Chondrocyte (in vitro differentiated cells): ENCODE results near the gene GPRASP3. TPM values are rescaled to one million over a fixed set of nuclear protein-coding genes. Genes with fewer than 3 reads are reported as not detected.

Source experiments
- DNase-seq: peaks from one replicate; pipeline ENCODE4 v3.0.0; 2021; ENCODE audit warnings: mixed read lengths, low spot score
- H3K27ac Mint-ChIP-seq: one replicate; pipeline ENCODE4 v1.8.0; 2021; ENCODE audit warnings: mild to moderate bottlenecking, moderate library complexity, mixed read lengths; ENCODE audit not compliant: unreplicated experiment
- H3K27me3 Mint-ChIP-seq: 2 replicates; pipeline ENCODE4 v1.8.0; 2021; ENCODE audit warnings: low read depth, mixed read lengths
- H3K36me3 Mint-ChIP-seq: 2 replicates; pipeline ENCODE4 v1.8.0; 2021; ENCODE audit warnings: low read depth, mixed read lengths
- H3K4me1 Mint-ChIP-seq: 2 replicates; pipeline ENCODE4 v1.8.0; 2021; ENCODE audit warnings: low read depth, mild to moderate bottlenecking, mixed read lengths
- H3K4me3 Mint-ChIP-seq: one replicate; pipeline ENCODE4 v1.8.0; 2021; ENCODE audit warnings: mild to moderate bottlenecking, moderate library complexity, mixed read lengths; ENCODE audit not compliant: unreplicated experiment
- H3K9me3 Mint-ChIP-seq: 2 replicates; pipeline ENCODE4 v1.8.0; 2021; ENCODE audit warnings: low read depth, mixed read lengths
- total RNA-seq: library from RNA; stranded (reverse); gene quantifications from 3 replicates; pipeline ENCODE4 v1.2.1, GENCODE V29; 2021
- TF ChIP-seq, protein P1 (sequence below): fragments of 200-600 bp; sonication (generic); IDR thresholded peaks from 2 replicates; pipeline ENCODE4 v1.5.0; 2021; ENCODE audit warnings: antibody characterized with exemption, mild to moderate bottlenecking, moderate library complexity

The GPRASP3 gene
- total RNA-seq, 1 donor from 2014 or later: 2.5 TPM

DNA sequence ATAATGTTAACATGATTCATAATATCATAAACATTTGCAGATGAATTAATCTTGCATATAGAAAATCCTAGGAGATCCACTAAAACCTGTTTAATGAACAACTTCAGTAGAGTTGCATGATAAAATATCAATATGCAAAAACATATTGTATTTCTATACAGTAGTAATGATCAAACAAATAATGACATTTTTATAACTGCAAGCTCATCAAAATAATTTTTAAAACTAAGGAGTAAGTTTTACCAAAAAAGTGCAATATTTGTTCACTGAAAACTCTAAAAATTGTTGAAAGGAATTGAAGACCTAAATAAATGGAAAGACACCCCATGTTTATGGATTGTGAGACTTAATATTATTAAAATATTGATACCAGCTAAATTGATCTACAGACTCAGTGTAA, 24.2 kb upstream of the GPRASP3 start:
- H3K4me1 Mint-ChIP-seq: peaks cover 8% of the 10 kb centered on the region
- no peak for DNase-seq
- TF ChIP-seq, protein P1, sequence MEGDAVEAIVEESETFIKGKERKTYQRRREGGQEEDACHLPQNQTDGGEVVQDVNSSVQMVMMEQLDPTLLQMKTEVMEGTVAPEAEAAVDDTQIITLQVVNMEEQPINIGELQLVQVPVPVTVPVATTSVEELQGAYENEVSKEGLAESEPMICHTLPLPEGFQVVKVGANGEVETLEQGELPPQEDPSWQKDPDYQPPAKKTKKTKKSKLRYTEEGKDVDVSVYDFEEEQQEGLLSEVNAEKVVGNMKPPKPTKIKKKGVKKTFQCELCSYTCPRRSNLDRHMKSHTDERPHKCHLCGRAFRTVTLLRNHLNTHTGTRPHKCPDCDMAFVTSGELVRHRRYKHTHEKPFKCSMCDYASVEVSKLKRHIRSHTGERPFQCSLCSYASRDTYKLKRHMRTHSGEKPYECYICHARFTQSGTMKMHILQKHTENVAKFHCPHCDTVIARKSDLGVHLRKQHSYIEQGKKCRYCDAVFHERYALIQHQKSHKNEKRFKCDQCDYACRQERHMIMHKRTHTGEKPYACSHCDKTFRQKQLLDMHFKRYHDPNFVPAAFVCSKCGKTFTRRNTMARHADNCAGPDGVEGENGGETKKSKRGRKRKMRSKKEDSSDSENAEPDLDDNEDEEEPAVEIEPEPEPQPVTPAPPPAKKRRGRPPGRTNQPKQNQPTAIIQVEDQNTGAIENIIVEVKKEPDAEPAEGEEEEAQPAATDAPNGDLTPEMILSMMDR: no peak
- no peak overlapping the region for H3K4me3 Mint-ChIP-seq
- peaks cover 2% of the 10 kb centered on the region for H3K36me3 Mint-ChIP-seq
- no peak overlapping the region for H3K27ac Mint-ChIP-seq
- no peaks in the 10 kb centered on the region for H3K27me3 Mint-ChIP-seq
- peaks cover 17% of the 10 kb centered on the region for H3K9me3 Mint-ChIP-seq

DNA sequence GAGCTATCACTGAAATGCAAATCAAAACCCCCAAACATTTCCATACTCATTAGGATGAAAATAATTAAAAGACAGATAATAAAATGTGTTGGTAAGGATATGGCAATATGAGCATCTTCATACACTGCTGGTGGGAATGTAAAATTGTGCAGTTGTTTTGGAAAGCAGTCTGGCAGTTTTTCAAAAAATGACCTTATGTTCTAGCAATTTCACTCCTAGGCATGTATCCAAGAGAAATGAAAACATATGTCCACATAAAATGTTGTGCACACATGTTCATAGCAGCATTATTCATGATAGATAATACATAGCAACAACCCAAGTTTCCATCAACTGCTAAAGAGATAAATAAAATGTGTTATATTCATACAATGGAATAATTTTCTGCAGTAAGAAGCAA, 23.0 kb upstream of the GPRASP3 start:
- no peak overlapping the region for H3K27ac Mint-ChIP-seq
- DNase-seq: no peak
- peaks cover 2% of the 10 kb centered on the region for H3K36me3 Mint-ChIP-seq
- no peaks in the 10 kb centered on the region for H3K27me3 Mint-ChIP-seq
- peaks cover 8% of the 10 kb centered on the region for H3K4me1 Mint-ChIP-seq
- TF ChIP-seq, protein P1: peak; percentile 32
- H3K4me3 Mint-ChIP-seq: no peak overlapping the region
- H3K9me3 Mint-ChIP-seq: peaks cover 20% of the 10 kb centered on the region

- Mint-ChIP-seq H3K4me3 (no peak overlapping the region), H3K4me1 (peaks cover 4% of the 10 kb centered on the region), H3K9me3 (peaks cover 10% of the 10 kb centered on the region), H3K27ac (no peak overlapping the region), H3K27me3 (no peaks in the 10 kb centered on the region), H3K36me3 (no peaks in the 10 kb centered on the region)
- TF ChIP-seq, protein P1: no peak
- no peak for DNase-seq
These were observed 11.6 kb upstream of the GPRASP3 start for GRCh38 chrX:102708900-102709299.

- TF ChIP-seq, protein P1: no peak
- DNase-seq: no peak
- H3K4me3 Mint-ChIP-seq: peak overlapping the region; percentile 82
These were observed 8.7 kb upstream of the GPRASP3 start for GRCh38 chrX:102711872-102712215.

DNA sequence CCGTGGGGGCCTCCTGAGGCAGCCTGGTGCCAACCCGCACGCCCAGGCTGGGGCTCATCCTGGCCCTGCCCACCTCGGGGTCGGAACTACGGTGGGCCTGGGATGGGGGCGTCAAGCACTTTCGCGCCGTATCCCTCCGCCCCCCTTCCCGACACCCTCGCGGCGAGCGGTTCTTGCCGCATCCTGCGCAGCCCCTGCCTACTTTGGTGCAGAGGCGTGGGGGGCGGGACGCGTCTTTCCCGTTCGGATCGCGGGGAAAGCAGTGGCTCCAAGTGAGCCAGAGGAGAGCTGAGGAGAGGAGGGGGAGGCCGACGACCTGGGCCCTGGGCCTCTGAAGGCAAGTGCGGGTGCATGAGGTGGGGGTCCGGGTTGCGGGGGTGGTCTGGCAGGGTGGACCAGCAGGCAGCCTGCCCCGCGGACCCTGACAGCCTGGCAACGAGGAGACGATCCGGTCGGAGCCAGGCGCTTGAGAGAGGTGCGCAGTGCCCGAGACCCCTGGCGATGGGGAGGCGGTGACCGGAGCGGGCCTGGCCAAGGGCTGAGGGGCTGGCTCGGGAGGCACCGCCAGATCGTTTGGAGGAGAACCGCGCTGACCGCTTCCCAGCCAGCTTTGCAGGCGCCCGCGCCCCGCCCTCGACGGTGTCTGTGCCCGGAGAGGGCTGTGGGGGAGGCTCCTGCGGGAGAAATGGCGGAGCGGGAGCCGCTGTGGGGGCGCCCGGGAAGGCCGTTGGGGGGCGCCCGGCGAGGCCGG, 8.2 kb upstream of the GPRASP3 start, which contains the start of gene GPRASP2:
Gene GPRASP2 (plus strand): TSS at position 233 of the 751 bp plus-strand sequence. CDS start 2,422 bp downstream, outside the sequence.
- H3K27me3 Mint-ChIP-seq: no peaks in the 10 kb centered on the region
- peaks cover 4% of the 10 kb centered on the region for H3K4me1 Mint-ChIP-seq
- H3K4me3 Mint-ChIP-seq: peak within 1 kb of the TSS; percentile 82
- DNase-seq: peak; percentile 89
- H3K27ac Mint-ChIP-seq: peak within 1 kb of the TSS; percentile 65
- no peaks in the 10 kb centered on the region for H3K36me3 Mint-ChIP-seq
- peaks cover 10% of the 10 kb centered on the region for H3K9me3 Mint-ChIP-seq
- TF ChIP-seq, protein P1: no peak

More at GRCh38 chrX:102711872-102712215, 8.7 kb upstream of the GPRASP3 start:
- Mint-ChIP-seq H3K27ac (no peak overlapping the region), H3K4me1 (peaks cover 4% of the 10 kb centered on the region), H3K36me3 (no peaks in the 10 kb centered on the region), H3K9me3 (peaks cover 10% of the 10 kb centered on the region), H3K27me3 (no peaks in the 10 kb centered on the region)
